Stomach (tissue), 9 donors: ENCODE results near the gene ERVFRD-1. TPM values are rescaled to one million over a fixed set of nuclear protein-coding genes. Genes with fewer than 3 reads are reported as not detected.

ENCODE experiments used
- DNase-seq, 2 donors: peaks; one replicate each; pipeline versions ENCODE4 v3.0.0 to v3.0.0-alpha.2; 2013 to 2019
- H3K27ac ChIP-seq, 5 donors: fragments of 200-600 bp in 4 of 5; sonication (generic) in 4 of 5; one replicate each; pipeline ENCODE4 v1.5.1; 2013 to 2019; ENCODE audit warnings: mild to moderate bottlenecking in 1 of 5, moderate library complexity in 1 of 5
- H3K27me3 ChIP-seq, 3 donors: fragments of 200-600 bp; sonication (generic); one replicate each; pipeline ENCODE4 v1.5.1; 2017 to 2019; ENCODE audit warnings: mixed run types in 1 of 3
- H3K36me3 ChIP-seq, 4 donors: fragments of 200-600 bp; sonication (generic); 1 replicate in 3 of 4; 2 replicates in 1 of 4; pipeline ENCODE4 v1.5.1; 2016 to 2019
- H3K4me1 ChIP-seq, 4 donors: fragments of 200-600 bp; sonication (generic); one replicate each; pipeline ENCODE4 v1.5.1; 2016 to 2019
- H3K4me3 ChIP-seq, 4 donors: fragments of 200-600 bp; sonication (generic) in 3 of 4; one replicate each; pipeline ENCODE4 v1.5.1; 2016 to 2019; ENCODE audit warnings: mild to moderate bottlenecking in 1 of 4
- H3K9me3 ChIP-seq, 4 donors: fragments of 200-600 bp; sonication (generic); one replicate each; pipeline ENCODE4 v1.5.1; 2016 to 2019
- EP300 ChIP-seq: sonication (generic); formaldehyde crosslinking; IDR thresholded peaks from one replicate; pipeline ENCODE4 v1.6.1; 2017; ENCODE audit warnings: antibody characterized with exemption
- POLR2A ChIP-seq, 4 donors: fragments of 450-650 bp; IDR thresholded peaks; one replicate each; pipeline ENCODE4 v1.6.1; 2016; ENCODE audit warnings: antibody characterized with exemption in 4 of 4, control low read depth in 2 of 4, mild to moderate bottlenecking in 1 of 4, moderate library complexity in 1 of 4
- POLR2AphosphoS5 ChIP-seq, 3 donors: sonication (generic); formaldehyde crosslinking; IDR thresholded peaks; one replicate each; pipeline ENCODE4 v1.6.1; 2016; ENCODE audit warnings: antibody characterized with exemption in 3 of 3
- WGBS, 5 donors: extraction: QIAGEN DNeasy Blood & Tissue Kit in 3 of 5; methylation state at CpG; one replicate each; pipeline versions ENCODE4 v1.1.5 to v1.1.7; 2013 to 2018; 5-methylcytosine and 5-hydroxymethylcytosine counted together
- intact Hi-C: fragments of 100-400 bp; cut with DNase I; formaldehyde crosslinking; loops from one replicate; pipeline ENCODE4 v1.15.1; 2023; ENCODE audit warnings: low total_unique reads
- polyA plus RNA-seq, 3 donors: library from polyadenylated mRNA; stranded (reverse); fragments of 200-250 nt; gene quantifications; one replicate each; pipeline ENCODE4 v1.2.3, GENCODE V29; 2013
- total RNA-seq, 5 donors: library from RNA; depleted of rRNA; stranded (reverse); fragments of >200 nt; gene quantifications; one replicate each; pipeline versions ENCODE4 v1.1.0 to v1.2.3, GENCODE V29; 2014 to 2016
- TF ChIP-seq, protein P1 (sequence below), 7 experiments: fragments of 450-650 bp in 4 of 7; fragments of 200-600 bp in 3 of 7; sonication (generic) in 3 of 7; IDR thresholded peaks; one replicate each; pipeline ENCODE4 v1.5.1; 2016 to 2019; ENCODE audit warnings: antibody characterized with exemption in 7 of 7, control low read depth in 2 of 7, mild to moderate bottlenecking in 1 of 7
- donor health status: healthy with polysubstance abuse.
- donor health status: Bipolar disorder and iron deficiency.
- donor health status: healthy.

Gene ERVFRD-1
- total and polyA plus RNA-seq, 8 donors, result 0.15 to 1.2 (median 0.19) TPM; not detected in 5

DNA sequence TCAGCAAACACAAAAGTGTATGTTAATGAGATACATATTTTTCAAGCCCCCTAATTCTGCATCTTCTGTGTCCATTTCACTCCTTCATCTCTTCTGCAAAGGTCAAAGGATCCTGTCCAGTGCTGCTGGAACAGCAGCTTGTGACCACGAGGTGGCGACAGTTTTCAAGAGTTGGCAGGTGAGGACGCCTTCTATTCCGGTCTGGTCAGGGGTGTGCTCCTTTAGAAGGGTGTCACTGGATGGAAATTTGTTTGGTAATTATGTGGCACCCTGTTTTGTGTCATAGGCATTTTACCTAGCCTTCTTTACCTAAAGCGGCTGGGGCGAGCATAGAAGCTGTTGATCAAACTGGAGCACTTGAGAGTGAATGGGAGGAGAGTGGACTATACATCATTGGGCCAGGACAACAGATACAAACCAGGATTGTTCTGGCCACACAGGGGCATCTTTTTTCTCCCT is 32.9 kb upstream of the ERVFRD-1 start:
- intact Hi-C loops, result loop anchor here (5.0 kb wide), 1 partner anchor 353 kb away; no protein-coding TSS in a partner anchor
- Histone ChIP-seq H3K9me3 (no peaks in the 10 kb centered on the region), H3K27me3 (no peaks in the 10 kb centered on the region), H3K27ac (no peak overlapping the region), H3K4me3 (no peak overlapping the region), H3K4me1 (peaks cover 0 to 3% (median 0%) of the 10 kb centered on the region in 4 donors), H3K36me3 (no peaks in the 10 kb centered on the region)
- peak; percentile 82 to 92 for DNase-seq
- 14 to 23% (median 18%) methylated on average over 6 of the region's 6 CpGs for WGBS, 5 donors
- TF ChIP-seq EP300 (no peak), POLR2AphosphoS5 (IDR thresholded peaks at IDR 0.05) (peak in 1 of 3 donors; percentile 39)
- TF ChIP-seq, protein P1, sequence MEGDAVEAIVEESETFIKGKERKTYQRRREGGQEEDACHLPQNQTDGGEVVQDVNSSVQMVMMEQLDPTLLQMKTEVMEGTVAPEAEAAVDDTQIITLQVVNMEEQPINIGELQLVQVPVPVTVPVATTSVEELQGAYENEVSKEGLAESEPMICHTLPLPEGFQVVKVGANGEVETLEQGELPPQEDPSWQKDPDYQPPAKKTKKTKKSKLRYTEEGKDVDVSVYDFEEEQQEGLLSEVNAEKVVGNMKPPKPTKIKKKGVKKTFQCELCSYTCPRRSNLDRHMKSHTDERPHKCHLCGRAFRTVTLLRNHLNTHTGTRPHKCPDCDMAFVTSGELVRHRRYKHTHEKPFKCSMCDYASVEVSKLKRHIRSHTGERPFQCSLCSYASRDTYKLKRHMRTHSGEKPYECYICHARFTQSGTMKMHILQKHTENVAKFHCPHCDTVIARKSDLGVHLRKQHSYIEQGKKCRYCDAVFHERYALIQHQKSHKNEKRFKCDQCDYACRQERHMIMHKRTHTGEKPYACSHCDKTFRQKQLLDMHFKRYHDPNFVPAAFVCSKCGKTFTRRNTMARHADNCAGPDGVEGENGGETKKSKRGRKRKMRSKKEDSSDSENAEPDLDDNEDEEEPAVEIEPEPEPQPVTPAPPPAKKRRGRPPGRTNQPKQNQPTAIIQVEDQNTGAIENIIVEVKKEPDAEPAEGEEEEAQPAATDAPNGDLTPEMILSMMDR (IDR thresholded peaks at IDR 0.05), result peak in 5 of 7 experiments; percentile 79 to 93 (median 90)

- Histone ChIP-seq H3K9me3 (no peaks in the 10 kb centered on the region), H3K36me3 (no peaks in the 10 kb centered on the region), H3K27me3 (no peaks in the 10 kb centered on the region), H3K4me3 (no peak overlapping the region), H3K4me1 (peaks cover 0 to 3% (median 0%) of the 10 kb centered on the region in 4 donors), H3K27ac (peak overlapping the region in 1 of 5 donors; percentile 26)
- no peak for TF ChIP-seq POLR2A (IDR thresholded peaks at IDR 0.05)
- TF ChIP-seq POLR2AphosphoS5 (IDR thresholded peaks at IDR 0.05), result peak in 2 of 3 donors; percentile 16 to 28
- TF ChIP-seq, protein P1 (IDR thresholded peaks at IDR 0.05), result no peak
- intact Hi-C loops, result loop anchor here (5.0 kb wide), 1 partner anchor 354 kb away; no protein-coding TSS in a partner anchor
- peak; percentile 61 to 66 for DNase-seq
- 67 to 83% (median 78%) methylated on average over 10 of the region's 10 CpGs for WGBS, 5 donors
Measured at GRCh38 chr6:11143394-11144371, 32.2 kb upstream of the ERVFRD-1 start.

- Histone ChIP-seq H3K27ac (no peak overlapping the region), H3K36me3 (no peaks in the 10 kb centered on the region), H3K27me3 (no peaks in the 10 kb centered on the region), H3K9me3 (no peaks in the 10 kb centered on the region), H3K4me3 (no peak overlapping the region), H3K4me1 (peaks cover 0 to 3% (median 0%) of the 10 kb centered on the region in 4 donors)
- TF ChIP-seq POLR2A (IDR thresholded peaks at IDR 0.05) (no peak), POLR2AphosphoS5 (IDR thresholded peaks at IDR 0.05) (no peak), EP300 (no peak)
- TF ChIP-seq, protein P1 (IDR thresholded peaks at IDR 0.05), result no peak
- WGBS, 5 donors, result 93 to 97% (median 95%) methylated on average over 8 of the region's 8 CpGs
- intact Hi-C loops, result loop anchor here (5.0 kb wide), 1 partner anchor 355 kb away; no protein-coding TSS in a partner anchor
- no peak for DNase-seq
Measured at GRCh38 chr6:11142296-11143027, 30.9 kb upstream of the ERVFRD-1 start.

DNA sequence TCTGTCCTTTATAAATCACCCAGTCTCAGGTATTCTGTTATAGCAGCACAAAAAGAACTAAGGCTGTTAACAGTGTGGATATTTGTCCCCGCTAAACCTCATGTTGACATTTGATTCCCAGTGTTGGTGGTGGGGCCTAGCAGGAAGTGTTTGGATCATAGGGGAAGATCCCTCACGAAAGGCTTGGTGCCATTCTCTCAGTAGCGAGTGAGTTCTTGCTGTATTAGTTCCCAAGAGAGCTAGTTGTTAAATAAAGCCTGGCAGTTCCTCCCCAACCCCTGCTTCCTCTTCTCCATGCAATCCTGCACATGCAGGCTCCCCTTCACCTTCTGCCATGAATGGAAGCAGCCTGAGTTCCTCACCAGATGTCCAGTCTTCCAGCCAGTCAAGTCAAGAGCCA is 29.8 kb upstream of the ERVFRD-1 start:
- Histone ChIP-seq H3K9me3 (no peaks in the 10 kb centered on the region), H3K4me1 (peaks cover 0 to 3% (median 0%) of the 10 kb centered on the region in 4 donors), H3K27me3 (no peaks in the 10 kb centered on the region), H3K4me3 (no peak overlapping the region), H3K27ac (no peak overlapping the region), H3K36me3 (no peaks in the 10 kb centered on the region)
- no peak for DNase-seq
- intact Hi-C loops, result loop anchor here (5.0 kb wide), 1 partner anchor 356 kb away; no protein-coding TSS in a partner anchor
- TF ChIP-seq POLR2AphosphoS5 (IDR thresholded peaks at IDR 0.05), result no peak
- 80 to 87% (median 83%) methylated on average over 3 of the region's 3 CpGs for WGBS, 5 donors
